ENCODE results near the gene CFAP77. TPM values are rescaled to one million over a fixed set of nuclear protein-coding genes. Genes with fewer than 3 reads are reported as not detected.

The CFAP77 gene
- total RNA-seq, 2 donors from 2014 or later, result 2.4 TPM; not detected in 1

DNA sequence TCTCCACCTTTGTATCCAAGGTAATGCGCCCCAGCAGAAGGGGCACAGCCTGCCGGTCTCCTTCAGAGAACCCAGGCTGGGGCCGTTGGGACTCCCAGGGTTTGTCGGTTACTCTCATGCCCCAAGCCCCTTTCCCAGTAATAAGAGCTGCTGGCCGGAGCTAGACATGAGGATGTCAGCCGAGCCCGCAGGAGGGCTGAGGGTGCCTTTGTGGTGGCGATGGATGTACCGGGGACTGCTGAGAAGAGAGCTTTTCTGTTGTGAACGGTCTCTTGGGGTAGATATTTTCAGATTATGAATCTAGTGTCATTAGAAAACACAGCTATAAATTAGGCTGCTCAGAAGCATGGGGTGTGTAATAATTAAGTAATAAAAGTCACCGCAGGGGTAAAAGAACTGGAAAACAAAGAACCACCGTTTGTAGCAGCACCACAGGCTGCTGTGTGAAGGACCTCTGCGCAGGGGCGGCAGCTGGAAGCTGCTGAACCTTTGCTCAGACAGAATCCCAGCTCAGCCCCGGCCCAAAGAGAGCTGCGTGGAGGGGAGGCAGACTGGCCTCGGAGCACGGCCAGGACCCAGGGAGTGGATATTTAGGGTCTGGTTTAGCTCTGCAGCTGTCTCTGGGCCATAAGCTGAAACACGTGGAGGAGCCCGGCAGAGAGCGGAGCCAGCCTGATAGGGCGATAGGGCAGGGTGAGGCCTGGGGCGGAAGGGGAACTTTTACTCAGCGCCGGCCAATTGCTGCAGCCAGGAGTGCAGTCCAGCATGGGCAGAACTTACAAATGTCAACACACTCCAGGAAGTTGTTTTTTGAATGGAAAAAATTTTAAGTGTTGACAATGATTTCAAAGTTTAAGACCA is 121.9 kb downstream of the CFAP77 start:
- Histone ChIP-seq H3K27ac (no peak overlapping the region), H3K27me3 (replicated peaks; ENCODE audit: insufficient read depth) (peaks cover 3% of the 10 kb centered on the region), H3K9me3 (no peaks in the 10 kb centered on the region), H3K36me3 (no peaks in the 10 kb centered on the region), H3K4me1 (replicated peaks) (no peaks in the 10 kb centered on the region), H3K4me3 (no peak overlapping the region)
- no peak for DNase-seq (ENCODE audit: low spot score)
- intact Hi-C loops (cut with DNase I), result no loop called here
- TF ChIP-seq, protein P1, sequence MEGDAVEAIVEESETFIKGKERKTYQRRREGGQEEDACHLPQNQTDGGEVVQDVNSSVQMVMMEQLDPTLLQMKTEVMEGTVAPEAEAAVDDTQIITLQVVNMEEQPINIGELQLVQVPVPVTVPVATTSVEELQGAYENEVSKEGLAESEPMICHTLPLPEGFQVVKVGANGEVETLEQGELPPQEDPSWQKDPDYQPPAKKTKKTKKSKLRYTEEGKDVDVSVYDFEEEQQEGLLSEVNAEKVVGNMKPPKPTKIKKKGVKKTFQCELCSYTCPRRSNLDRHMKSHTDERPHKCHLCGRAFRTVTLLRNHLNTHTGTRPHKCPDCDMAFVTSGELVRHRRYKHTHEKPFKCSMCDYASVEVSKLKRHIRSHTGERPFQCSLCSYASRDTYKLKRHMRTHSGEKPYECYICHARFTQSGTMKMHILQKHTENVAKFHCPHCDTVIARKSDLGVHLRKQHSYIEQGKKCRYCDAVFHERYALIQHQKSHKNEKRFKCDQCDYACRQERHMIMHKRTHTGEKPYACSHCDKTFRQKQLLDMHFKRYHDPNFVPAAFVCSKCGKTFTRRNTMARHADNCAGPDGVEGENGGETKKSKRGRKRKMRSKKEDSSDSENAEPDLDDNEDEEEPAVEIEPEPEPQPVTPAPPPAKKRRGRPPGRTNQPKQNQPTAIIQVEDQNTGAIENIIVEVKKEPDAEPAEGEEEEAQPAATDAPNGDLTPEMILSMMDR (IDR thresholded peaks at IDR 0.05), result no peak
- TF ChIP-seq POLR2AphosphoS5 (IDR thresholded peaks at IDR 0.05) (no peak), POLR2A (IDR thresholded peaks at IDR 0.05) (no peak)
- WGBS, result 67% methylated on average over 25 of the region's 25 CpGs

GRCh38 chr9:132534832-132535231 is 124.8 kb downstream of the CFAP77 start:
- WGBS, result 87% methylated on average over 2 of the region's 2 CpGs
- TF ChIP-seq, protein P1 (IDR thresholded peaks at IDR 0.05), result no peak
- TF ChIP-seq POLR2A (IDR thresholded peaks at IDR 0.05) (no peak), POLR2AphosphoS5 (IDR thresholded peaks at IDR 0.05) (no peak)
- H3K9me3 ChIP-seq, result no peaks in the 10 kb centered on the region
- H3K4me1 ChIP-seq (replicated peaks), result no peaks in the 10 kb centered on the region
- H3K27me3 ChIP-seq (replicated peaks; ENCODE audit: insufficient read depth), result peaks cover 3% of the 10 kb centered on the region
- no peaks in the 10 kb centered on the region for H3K36me3 ChIP-seq
- intact Hi-C loops (cut with DNase I), result no loop called here
- no peak for DNase-seq (ENCODE audit: low spot score)
- H3K4me3 ChIP-seq, result no peak overlapping the region
- H3K27ac ChIP-seq, result no peak overlapping the region

DNA sequence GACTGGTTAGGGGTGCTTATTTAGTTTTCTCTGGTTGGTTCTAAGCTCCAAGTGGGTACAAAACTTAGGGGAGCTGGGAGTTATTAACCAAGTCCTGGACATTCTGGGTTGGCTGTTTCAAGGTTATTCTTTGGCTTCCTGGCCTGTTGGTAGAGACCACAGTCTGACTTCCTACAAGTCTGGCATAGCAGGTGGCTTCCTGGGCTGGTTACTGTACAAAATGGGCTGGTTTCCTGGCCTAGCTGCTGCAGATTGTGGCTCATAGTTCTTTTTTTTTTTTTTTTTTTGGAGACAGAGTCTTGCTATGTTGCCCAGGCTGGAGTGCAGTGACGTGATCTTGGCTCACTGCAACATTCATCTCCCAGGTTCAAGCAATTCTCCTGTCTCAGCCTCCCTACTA is 126.1 kb downstream of the CFAP77 start:
- no peaks in the 10 kb centered on the region for H3K9me3 ChIP-seq
- H3K4me3 ChIP-seq, result no peak overlapping the region
- H3K36me3 ChIP-seq, result no peaks in the 10 kb centered on the region
- H3K4me1 ChIP-seq (replicated peaks), result no peaks in the 10 kb centered on the region
- 100% methylated on average over 1 of the region's 1 CpG for WGBS
- intact Hi-C loops (cut with DNase I), result no loop called here
- H3K27me3 ChIP-seq (replicated peaks; ENCODE audit: insufficient read depth), result peaks cover 3% of the 10 kb centered on the region
- H3K27ac ChIP-seq, result no peak overlapping the region
- DNase-seq (ENCODE audit: low spot score), result no peak
- TF ChIP-seq, protein P1 (IDR thresholded peaks at IDR 0.05), result no peak
- TF ChIP-seq POLR2AphosphoS5 (IDR thresholded peaks at IDR 0.05) (no peak), POLR2A (IDR thresholded peaks at IDR 0.05) (no peak)

GRCh38 chr9:132537352-132537751 is 127.3 kb downstream of the CFAP77 start:
- Histone ChIP-seq H3K36me3 (no peaks in the 10 kb centered on the region), H3K27ac (no peak overlapping the region), H3K4me3 (no peak overlapping the region), H3K27me3 (replicated peaks; ENCODE audit: insufficient read depth) (no peaks in the 10 kb centered on the region), H3K9me3 (no peaks in the 10 kb centered on the region), H3K4me1 (replicated peaks) (no peaks in the 10 kb centered on the region)
- no peak for DNase-seq (ENCODE audit: low spot score)
- intact Hi-C loops (cut with DNase I), result no loop called here
- TF ChIP-seq POLR2A (IDR thresholded peaks at IDR 0.05) (no peak), POLR2AphosphoS5 (IDR thresholded peaks at IDR 0.05) (no peak)
- TF ChIP-seq, protein P1 (IDR thresholded peaks at IDR 0.05), result no peak
- WGBS, result 82% methylated on average over 12 of the region's 12 CpGs

DNA sequence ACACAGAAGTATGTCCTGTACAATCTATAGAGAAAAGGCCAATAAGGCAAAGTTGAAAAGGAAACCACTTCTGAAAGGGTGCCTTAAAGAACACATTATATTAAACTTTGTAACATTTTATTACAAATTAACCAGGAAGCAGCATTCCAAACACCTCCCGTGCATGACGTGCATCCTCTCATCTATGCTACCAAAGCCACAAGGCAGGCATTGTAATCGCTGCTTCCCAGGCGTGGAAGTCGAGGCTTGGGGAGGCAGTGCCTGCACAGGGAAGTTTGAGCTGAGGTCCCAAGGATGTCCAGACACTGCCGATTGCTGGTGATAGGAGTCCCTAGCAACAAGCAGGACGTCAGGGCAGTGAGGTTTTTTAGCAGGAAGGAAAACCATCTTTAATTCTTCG is 128.1 kb downstream of the CFAP77 start:
- 70% methylated on average over 8 of the region's 8 CpGs for WGBS
- intact Hi-C loops (cut with DNase I), result no loop called here
- Histone ChIP-seq H3K4me1 (replicated peaks) (no peaks in the 10 kb centered on the region), H3K36me3 (no peaks in the 10 kb centered on the region), H3K27me3 (replicated peaks; ENCODE audit: insufficient read depth) (no peaks in the 10 kb centered on the region), H3K9me3 (no peaks in the 10 kb centered on the region), H3K27ac (no peak overlapping the region), H3K4me3 (no peak overlapping the region)
- no peak for DNase-seq (ENCODE audit: low spot score)
- TF ChIP-seq POLR2AphosphoS5 (IDR thresholded peaks at IDR 0.05) (no peak), POLR2A (IDR thresholded peaks at IDR 0.05) (no peak)
- TF ChIP-seq, protein P1 (IDR thresholded peaks at IDR 0.05), result no peak

All from prostate gland (tissue), 2 donors.